IPS-18c (cell line): Measurements from ENCODE around the gene ZNF138.
"Not testable (repeated sequence)": the region's sequence is repeated elsewhere in the genome, so short reads cannot be mapped to it uniquely, and the experiment has no call there.

Experiments
- H3K4me3 ChIP-seq: 2 replicates; pipeline ENCODE4 v1.7.0; 2013; ENCODE audit warnings: low read depth, mild to moderate bottlenecking, low read length, moderate library complexity; ENCODE audit not compliant: insufficient read depth
- H3K9me3 ChIP-seq: one replicate; pipeline ENCODE4 v1.6.1; 2013; ENCODE audit warnings: mild to moderate bottlenecking, low read length, moderate library complexity; ENCODE audit not compliant: control insufficient read depth, insufficient read depth

Gene ZNF138

DNA sequence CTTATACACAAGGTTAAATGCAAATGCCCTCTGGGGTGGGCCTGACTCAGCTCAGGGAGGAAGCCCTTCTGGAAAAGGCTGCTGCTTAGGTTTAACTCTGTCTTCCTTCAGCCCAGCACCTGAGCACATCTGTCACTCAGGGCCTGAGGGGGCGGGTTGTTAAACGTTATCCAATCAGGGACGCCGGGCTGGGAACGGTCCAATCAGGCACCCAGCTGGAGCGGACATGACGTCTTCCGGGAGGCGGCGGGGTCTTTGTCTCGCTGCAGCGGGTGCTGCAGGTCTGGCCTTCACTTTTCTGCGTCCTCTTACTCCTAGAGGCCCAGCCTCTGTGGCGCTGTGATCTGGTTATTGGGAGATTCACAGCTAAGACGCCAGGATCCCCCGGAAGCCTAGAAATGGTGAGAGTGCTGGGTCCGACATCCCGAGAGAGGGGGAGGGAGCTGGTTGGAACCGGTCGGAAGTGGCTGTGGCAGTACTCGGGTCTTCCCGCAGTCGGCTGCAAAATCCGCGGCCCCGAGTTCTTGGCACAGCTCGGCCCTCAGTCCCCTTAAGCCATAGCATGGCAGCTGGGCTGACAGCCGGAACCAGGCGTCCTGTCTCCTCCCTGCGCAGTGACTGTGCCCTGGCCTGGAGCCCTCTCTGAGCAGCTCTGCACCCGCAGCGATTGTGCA lies at the start of gene ZNF138:
Gene ZNF138 (plus strand): TSS at position 258 of the 674 bp plus-strand sequence. CDS start 141 bp downstream, at position 399.
- Histone ChIP-seq H3K9me3 (no peaks in the 10 kb centered on the region), H3K4me3 (peak within 1 kb of the TSS; percentile 71)

DNA sequence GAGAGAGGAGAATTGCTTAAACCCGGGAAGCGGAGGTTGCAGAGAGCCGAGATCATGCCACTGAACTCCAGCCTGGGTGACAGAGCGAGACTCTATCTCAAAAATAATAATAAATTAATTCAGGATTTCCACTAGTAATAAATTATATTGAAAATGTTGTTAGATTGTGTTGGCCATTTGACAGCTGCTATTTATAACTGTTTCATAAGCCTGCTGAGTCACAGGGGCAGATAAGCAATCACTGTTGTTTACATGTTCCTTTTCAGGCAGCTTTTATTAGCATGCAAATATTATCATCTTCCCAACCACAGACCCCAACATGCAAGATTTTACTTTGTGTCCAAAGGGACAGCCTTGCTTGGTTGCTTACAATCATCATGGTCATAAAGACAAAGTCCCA lies 49.5 kb upstream of the ZNF138 start:
- H3K4me3 ChIP-seq, result no peak overlapping the region; the same call in 1 of the 2 replicates
- H3K9me3 ChIP-seq, result peaks cover 7% of the 10 kb centered on the region

DNA sequence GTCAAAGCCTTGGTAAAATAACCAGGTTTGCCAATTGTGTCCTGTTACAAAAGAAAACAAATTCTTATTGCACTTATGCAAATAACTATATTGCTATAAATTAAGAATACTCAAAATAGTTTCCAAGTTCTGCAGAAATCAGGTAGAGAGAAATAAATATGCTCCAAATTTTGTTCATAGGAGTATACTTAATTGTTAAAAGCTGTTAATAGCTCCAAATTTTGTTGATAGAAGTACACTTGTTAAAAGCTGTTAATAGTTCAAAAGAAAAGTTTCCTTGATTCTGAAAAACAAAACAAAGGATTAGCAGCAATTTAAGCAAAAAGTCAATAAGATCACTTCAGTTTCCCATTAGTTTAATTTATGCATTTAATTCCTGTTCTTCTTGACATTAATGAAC lies 46.4 kb upstream of the ZNF138 start:
- Histone ChIP-seq H3K9me3 (peaks cover 11% of the 10 kb centered on the region), H3K4me3 (no peak overlapping the region)

DNA sequence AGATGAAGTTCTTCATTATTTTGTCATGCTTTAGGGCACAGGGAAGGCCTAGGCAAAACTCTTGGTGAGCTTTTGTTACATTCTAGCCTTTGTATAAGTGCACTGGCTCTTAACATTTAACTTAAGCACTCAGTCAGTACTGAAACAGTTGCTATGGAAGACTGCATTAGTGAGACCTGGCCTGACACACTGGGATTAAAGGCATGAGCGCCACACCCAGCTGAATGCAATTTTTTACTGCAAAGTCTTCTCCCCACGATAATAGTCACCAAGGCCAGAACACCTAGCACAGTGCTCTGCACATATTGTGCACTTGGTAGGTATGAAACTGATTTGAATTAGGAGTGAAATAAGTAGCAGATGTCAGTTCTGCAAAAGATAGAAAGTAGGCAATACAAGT lies 41.2 kb upstream of the ZNF138 start:
- H3K4me3 ChIP-seq, result no peak overlapping the region
- H3K9me3 ChIP-seq, result peaks cover 19% of the 10 kb centered on the region

DNA sequence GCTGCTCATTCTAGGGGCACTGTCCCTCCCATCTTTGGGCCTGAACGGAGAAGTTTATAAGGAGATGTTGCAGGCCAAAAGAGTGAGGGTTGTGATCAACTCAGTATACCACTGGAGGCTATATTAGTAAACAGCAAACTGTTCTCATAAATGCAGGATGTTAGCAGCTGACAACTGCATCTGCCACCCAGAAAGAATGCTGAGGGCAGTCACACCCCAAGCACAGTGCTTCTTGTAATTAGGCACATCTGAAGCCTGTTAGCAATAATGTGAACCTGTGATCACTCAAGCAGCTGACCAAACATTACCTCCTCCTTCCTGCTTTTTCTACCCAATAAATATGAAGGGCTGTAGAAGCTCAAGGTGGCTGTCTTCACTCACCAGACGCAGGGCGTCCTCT lies 38.4 kb upstream of the ZNF138 start:
- no peak overlapping the region for H3K4me3 ChIP-seq
- H3K9me3 ChIP-seq, result peaks cover 19% of the 10 kb centered on the region

DNA sequence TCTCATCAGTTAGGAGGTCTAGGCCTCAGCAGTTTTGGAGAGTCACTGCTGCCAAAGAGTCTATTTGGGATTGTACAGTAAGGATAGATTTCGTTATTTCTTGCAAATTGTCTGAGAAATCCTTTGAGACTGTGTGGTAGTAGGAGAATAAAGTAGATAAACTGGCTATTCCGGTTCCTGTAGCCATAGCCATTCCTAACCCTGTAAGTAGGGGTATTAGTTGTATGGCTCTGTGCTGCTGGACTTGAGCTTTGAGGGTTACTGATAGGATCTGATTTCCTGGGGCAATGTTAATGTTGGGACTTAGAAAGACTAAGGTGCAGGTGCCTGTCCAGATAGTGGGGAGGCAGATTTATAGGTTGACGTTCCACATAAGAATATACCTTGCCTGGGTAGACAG lies 36.1 kb upstream of the ZNF138 start:
- Histone ChIP-seq H3K9me3 (peaks cover 17% of the 10 kb centered on the region), H3K4me3 (no peak overlapping the region)

DNA sequence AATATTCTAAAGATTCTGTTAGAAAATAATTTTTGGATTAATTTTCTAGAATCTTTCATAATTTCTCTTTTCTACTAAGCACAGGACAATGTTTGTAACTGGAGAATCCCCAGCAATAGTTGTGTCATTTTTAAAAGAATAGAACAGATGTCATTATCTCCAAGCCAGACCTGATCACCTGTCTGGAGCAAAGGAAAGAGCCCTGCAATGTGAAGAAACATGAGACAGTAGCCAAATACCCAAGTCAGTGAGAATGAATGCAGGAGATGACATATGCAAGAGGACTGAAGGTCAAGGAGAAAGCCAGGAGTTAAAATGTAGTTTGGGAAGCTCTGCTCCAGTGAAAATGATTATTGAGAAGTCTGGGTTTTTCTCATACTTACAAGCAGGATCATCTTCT lies 25.4 kb upstream of the ZNF138 start:
- H3K9me3 ChIP-seq, result no peaks in the 10 kb centered on the region

DNA sequence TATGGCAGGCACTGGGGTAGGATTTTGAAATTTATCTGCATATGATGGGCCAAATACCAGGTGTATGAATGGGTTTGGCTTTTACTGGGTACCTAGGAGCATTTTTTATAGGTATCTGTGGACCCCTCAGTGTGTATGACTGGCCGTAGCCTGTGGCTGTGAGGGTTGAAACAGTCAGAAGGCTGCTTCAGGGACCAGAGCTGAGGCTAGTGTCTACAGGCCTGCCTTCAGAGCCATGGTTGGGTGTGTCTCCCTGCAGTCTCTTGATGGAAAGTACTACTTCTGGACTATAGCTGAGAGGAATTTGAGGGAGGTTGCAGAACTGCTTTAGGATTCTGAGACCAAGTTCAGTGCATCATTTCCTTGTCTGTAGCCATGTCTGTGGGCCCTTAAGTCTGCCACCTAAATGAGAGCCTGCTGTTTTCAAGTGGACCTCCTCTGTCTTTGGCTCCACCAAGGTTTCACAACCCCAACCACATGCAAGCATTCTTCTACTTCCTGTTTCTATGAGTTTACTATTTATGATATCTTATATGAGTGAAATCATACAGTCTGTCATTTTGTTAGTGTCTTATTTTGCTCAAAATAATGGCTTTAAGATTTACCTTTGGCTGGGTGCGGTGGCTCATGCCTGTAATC lies 19.9 kb upstream of the ZNF138 start:
- no peak overlapping the region for H3K4me3 ChIP-seq
- peaks cover 2% of the 10 kb centered on the region for H3K9me3 ChIP-seq

More for the DNA sequence above, 25.4 kb upstream of the ZNF138 start:
- H3K4me3 ChIP-seq, result no peak overlapping the region

DNA sequence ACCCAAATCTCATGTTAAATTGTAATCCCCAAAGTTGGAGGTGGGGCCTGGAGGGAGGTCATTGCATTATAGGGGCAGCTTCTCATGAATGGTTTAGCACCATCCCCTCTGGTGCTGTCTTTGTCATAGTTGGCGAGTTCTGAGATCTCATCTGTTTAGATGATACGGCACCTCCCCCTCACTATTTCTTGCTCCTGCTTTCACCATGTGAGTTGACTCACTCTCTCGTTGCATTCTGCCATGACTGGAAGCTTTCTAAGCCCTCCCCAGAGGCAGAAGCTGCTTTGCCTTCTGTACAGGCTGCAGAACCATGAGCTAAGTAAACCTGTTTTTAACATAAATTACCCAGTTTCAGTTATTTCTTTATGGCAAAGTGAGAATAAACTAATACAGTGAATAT lies 18.9 kb upstream of the ZNF138 start:
- H3K9me3 ChIP-seq, result peaks cover 4% of the 10 kb centered on the region
- no peak overlapping the region for H3K4me3 ChIP-seq

DNA sequence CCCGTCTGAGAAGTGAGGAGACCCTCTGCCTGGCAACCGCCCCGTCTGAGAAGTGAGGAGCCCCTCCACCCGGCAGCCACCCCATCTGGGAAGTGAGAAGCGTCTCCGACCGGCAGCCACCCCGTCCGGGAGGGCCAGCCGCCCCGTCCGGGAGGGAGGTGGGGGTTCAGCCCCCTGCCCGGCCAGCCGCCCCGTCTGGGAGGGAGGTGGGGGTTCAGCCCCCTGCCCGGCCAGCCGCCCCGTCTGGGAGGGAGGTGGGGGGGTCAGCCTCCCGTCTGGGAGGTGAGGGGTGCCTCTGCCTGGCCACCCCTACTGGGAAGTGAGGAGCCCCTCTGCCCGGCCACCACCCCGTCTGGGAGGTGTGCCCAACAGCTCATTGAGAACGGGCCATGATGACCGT lies 9.4 kb upstream of the ZNF138 start:
- not testable (repeated sequence) for H3K9me3 ChIP-seq, H3K4me3 ChIP-seq

DNA sequence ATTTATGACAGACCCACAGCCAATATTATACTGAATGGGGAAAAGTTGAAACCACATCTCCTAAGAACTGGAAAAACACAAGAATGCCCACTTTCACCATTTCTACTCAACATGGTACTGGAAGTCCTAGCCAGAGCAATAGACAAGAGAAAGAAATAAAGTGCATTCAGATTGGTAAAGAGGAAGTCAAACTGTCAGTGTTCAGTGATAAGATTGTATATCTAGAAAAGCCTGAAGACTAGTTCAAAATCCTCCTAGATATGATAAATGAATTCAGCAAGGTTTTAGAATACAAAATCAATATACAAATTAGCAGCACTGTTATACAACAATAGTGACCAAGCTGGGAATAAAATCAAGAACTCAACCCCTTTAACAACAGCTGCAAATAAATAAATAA lies 6.9 kb upstream of the ZNF138 start:
- Histone ChIP-seq H3K4me3 (no peak overlapping the region), H3K9me3 (no peaks in the 10 kb centered on the region)

DNA sequence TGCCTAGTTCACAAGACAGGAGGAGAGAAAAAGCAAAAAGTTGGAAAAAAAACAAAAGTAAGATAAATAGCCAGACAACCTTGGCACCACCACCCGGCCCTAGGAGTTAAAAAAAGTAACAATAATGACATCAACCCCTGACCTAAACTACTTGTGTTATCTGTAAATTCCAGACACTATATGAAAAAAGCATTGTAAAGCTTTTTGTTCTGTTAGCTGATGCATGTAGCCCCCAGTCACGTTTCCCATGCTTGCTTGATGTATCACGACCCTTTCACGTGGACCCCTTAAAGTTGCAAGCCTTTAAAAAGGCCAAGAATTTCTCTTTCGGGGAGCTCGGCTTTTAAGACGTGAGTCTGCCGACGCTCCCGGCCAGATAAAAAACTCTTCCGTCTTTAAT lies 5.0 kb upstream of the ZNF138 start:
- H3K9me3 ChIP-seq, H3K4me3 ChIP-seq: not testable (repeated sequence)

DNA sequence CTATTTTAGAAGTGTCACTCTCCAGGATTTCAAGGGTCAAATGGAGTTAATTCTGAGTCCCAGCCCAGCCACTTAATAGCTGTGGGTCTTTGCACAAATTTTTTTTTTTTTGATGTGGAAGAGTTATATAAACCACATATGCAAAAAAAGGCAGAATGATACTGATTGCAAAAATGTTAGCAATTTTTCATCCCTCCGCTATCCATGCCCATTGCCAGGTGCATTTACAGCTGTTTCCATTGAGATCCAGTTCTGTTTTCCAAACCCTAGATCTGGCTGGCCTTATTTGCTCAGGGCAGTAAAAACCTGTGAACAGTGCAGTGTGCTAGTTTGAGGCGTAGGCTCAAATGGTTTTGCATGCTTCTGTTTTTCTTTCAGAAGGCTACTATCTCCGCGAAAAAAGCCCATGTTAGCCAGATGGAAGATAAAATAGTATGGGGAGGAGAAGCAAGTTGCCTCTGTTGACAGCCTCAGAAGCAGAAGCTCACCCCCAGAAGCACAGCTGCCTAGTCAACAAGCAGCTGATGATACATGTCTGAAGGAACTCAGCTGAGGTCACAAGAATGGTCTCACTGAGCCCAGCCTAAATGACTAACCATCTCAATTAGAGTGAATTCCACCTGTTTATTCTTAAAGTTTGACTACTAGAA lies 997 bp upstream of the ZNF138 start:
- Histone ChIP-seq H3K9me3 (no peaks in the 10 kb centered on the region), H3K4me3 (no peak overlapping the region)

DNA sequence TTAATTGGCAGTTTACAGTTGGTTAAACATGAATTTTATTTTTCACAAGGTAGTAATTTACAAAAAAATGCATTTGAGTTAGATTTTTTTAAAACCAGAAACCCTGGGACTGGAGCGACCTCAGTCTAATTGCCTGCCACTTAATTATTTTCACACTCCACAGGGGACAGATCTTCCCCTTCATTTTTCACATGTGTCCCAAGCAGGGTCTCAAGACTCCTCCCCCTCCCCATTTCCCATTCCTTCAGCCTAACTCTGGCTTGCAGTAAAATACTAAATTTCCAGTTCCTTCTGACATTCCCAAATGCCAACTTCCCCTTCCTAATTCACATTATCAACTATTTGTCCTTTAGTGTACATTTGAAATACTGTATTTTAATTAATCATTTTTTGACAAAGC lies 948 bp downstream of the ZNF138 start:
- peak overlapping the region; percentile 71 for H3K4me3 ChIP-seq
- H3K9me3 ChIP-seq, result no peaks in the 10 kb centered on the region

DNA sequence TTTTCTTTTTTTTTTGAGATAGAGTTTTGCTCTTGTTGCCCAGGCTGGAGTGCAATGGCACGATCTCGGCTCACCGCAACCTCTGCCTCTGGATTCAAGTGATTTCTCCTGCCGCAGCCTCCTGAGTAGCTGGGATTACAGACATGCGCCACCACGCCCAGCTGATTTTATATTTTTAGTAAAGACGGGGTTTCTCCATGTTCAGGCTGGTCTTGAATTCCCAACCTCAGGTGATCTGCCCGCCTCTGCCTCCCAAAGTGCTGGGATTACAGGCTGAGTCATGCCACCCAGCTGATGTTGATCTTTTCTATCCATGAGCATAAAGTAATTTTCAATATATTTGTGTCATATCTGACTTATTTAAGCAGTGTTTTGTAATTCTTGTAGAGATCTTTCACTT lies 4.9 kb downstream of the ZNF138 start:
- not testable (repeated sequence) for H3K4me3 ChIP-seq, H3K9me3 ChIP-seq

DNA sequence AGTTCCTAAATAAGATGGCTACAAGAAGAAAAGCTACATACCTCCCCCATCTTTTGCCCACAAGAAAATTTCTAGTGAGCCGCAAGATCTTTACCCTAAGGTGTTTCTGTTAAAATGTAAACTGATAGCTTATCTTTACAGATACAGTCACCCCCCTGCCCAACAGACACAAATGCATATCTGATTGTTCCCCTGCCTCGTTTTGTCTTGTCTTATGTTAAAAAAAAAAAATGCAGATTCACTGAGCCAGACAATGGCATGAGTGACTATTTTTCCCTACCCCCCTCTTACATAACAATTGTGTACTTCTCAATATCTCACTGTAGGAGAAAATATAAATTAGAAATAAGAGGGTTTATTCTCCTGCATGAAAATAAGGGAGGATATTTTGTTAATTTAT lies 8.5 kb downstream of the ZNF138 start:
- H3K4me3 ChIP-seq, result no peak overlapping the region
- H3K9me3 ChIP-seq, result peaks cover 11% of the 10 kb centered on the region

DNA sequence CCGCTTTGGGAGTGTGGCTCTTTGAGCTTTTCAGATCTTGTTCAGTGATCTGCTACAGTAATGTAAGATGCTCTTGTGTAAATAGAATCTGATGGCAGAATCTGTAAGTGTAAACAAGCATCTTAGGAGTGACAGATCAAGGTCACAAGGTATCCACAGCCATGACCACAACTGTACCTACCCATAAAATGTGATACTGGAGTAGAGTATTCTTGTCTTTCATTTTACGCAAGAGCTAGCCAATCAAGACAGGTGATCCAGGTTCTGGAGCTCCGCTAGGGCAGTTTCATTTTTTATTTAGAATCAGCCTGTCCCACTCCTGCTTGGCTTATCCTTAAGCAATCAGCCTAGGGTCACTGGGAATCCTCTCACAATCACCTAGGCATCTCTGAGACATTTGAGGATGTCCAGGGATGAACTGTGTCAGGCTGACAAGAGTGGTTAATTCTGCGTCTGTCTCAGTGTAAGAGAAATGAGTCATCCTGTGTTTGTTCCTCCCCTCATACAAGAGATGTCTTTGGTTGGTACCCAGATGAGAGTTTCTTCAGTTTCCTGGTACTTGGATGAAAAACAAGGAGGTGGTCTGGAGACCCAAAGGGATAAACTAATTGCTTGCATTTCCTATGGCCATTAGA lies 13.6 kb downstream of the ZNF138 start:
- Histone ChIP-seq H3K9me3 (peaks cover 14% of the 10 kb centered on the region), H3K4me3 (no peak overlapping the region)

DNA sequence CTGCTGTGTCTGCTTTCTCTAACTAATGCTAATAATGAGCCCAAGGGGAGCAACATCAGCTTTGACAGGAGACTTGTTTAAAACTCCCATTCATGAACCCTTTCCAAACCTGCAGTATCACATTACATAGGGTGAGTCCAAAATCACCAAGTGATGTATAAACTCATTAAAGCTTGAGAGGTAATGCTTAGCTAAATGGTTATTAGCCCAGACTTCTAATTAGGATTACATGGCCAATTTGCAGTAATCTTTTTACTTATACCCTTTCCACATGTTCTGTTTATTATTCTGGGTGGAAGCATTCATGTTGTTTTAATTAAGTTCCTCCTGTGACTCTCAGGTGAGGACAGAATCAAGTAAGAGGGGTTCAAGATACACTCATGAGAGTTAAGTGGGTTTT lies 17.5 kb downstream of the ZNF138 start:
- Histone ChIP-seq H3K4me3 (no peak overlapping the region), H3K9me3 (peaks cover 3% of the 10 kb centered on the region)
